ENCODE results near the gene CA10.
A peak's percentile ranks its signal among the peaks of the same experiment; 100 is the strongest.

The CA10 gene

DNA sequence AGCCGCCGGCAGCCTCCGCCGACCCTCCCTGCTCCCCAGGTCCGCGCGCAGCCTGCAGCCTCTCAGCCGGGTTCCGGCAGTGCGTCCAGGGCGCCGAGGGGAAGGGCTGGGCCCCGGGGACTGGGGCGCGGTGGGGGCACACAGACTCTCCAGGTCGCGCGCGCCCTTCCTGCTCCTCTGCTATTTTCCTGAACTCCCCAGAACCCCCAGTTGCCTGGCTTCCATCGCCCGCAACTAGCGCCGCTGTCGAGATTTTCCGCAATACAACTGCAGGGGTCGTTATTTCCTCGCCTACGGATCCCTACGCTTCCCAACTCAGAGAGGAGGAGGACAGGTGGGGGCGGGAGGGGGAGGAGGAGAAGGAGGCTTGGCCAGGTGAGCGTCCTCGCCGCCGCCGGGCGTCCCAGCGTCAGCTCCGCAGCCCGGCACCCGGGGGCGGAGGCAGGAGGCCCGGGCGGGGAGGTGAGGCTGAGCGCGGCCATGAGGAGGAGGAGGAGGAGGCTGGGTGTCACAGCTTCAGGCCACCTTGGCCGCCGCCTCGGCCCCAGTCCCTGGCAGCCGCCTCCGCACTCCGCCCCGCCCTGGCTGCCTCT is at the start of gene CA10:
Gene CA10, minus strand, starts transcription at position 265 of the 593 bp plus-strand sequence.
- Histone ChIP-seq H3K36me3 (ENCODE audit: control insufficient read depth, insufficient read depth, low read length) (no peaks in the 10 kb centered on the region), H3K9ac (ENCODE audit: low read length) (peak within 1 kb of the TSS; percentile 11), H3K4me3 (ENCODE audit: low read depth, low read length) (peak within 1 kb of the TSS; percentile 71), H3K9me3 (ENCODE audit: control insufficient read depth, insufficient read depth, low read depth, low read length) (no peaks in the 10 kb centered on the region), H3K27me3 (ENCODE audit: control insufficient read depth, insufficient read depth, low read length) (peaks cover 84% of the 10 kb centered on the region), H3K27ac (ENCODE audit: low read depth, low read length) (no peak within 1 kb of the TSS), H3K4me1 (ENCODE audit: control insufficient read depth, insufficient read depth, low read length) (peaks cover 6% of the 10 kb centered on the region; the same call in 1 of the 2 replicates)

DNA sequence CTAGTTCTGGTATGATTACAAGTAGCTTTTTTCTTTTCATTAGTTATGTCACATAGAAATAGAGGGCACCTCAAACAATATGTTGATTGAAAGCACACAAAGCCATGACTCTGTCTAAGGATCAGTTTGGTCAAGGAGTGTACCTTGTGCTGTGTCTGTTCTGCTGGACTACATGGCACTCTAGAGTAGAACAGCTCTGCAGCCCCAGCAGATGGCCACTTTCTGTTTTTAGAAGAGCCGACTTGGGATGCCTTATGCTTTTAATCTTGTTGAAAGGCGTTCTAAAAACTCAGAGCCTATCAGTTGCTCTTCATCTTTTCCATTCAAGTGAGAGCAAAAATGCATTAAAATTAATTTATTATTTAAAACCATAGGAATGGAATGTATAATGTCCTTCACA is 49.3 kb upstream of the CA10 start:
- H3K4me3 ChIP-seq (ENCODE audit: low read depth, low read length), result no peak overlapping the region

DNA sequence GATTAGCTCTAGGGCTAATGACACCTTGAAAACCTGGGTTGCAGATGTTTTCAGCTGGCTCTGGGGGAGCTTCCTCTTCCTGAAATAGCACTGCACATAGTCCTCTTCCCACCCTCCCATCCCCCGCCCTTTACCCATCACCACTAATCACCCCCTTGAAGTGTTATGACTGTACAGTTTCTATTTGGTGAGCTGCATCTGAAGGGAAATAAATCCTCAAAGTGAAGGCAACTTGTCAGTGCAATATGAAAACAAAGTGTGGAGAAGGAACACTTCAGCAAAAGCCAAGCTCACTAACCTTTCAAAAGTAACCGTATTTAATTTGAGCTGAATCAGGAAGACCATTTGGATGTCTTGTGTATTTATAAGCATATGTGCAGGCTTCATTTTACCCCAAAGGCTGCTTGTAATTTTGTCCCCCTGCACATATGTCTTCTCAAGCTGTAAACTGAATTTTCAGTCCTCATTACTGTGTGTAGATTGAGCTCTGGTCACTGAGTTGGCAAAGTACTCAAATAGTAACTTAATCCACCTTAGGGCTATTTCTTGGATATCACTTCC is 44.1 kb upstream of the CA10 start:
- Histone ChIP-seq H3K27ac (ENCODE audit: low read depth, low read length) (no peak overlapping the region), H3K4me1 (ENCODE audit: control insufficient read depth, insufficient read depth, low read length) (no peaks in the 10 kb centered on the region)

More for the DNA sequence above, 49.3 kb upstream of the CA10 start:
- no peak overlapping the region for H3K27ac ChIP-seq (ENCODE audit: low read depth, low read length)
- H3K9ac ChIP-seq (ENCODE audit: low read length), result no peak overlapping the region
- no peaks in the 10 kb centered on the region for H3K9me3 ChIP-seq (ENCODE audit: control insufficient read depth, insufficient read depth, low read depth, low read length)
- no peaks in the 10 kb centered on the region for H3K27me3 ChIP-seq (ENCODE audit: control insufficient read depth, insufficient read depth, low read length)
- no peaks in the 10 kb centered on the region for H3K4me1 ChIP-seq (ENCODE audit: control insufficient read depth, insufficient read depth, low read length)
- no peaks in the 10 kb centered on the region for H3K36me3 ChIP-seq (ENCODE audit: control insufficient read depth, insufficient read depth, low read length)

DNA sequence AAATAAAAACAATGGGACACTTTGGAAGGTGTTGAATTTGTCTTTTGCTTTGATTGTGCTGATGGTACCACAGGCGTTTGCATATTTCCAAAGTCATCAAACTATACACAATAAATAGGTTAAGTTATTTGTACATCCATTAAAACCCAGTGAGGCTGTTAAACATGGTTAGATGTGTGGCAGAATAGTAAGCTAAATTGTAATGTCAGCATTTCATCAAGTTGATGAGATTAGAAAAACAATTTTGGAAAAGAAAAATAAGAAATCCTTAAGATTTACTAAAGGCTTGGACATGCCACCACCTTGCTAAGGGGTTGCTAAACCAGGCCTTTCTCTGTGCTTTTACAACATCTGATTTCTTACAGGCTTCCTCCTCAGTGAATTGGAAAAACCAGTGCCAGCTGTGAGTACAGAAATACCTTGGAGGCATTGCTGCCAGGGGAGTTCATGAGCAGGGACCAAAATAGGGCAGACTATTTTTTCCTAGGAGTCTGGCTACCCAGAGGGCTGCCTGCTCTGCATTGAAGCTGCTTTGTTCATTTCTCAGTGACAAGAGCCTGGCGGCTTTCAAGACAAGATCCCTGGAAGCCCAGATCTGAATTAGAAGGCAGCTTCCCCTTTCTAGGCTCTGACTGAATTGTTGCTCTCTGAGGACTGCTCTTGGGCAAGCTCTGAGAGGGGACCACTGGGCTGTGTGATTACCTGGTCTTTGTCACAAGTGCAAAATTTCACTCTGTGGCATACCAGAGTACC is 43.4 kb upstream of the CA10 start:
- H3K4me1 ChIP-seq (ENCODE audit: control insufficient read depth, insufficient read depth, low read length), result no peaks in the 10 kb centered on the region
- no peak overlapping the region for H3K4me3 ChIP-seq (ENCODE audit: low read depth, low read length)
- no peak overlapping the region for H3K9ac ChIP-seq (ENCODE audit: low read length)
- H3K9me3 ChIP-seq (ENCODE audit: control insufficient read depth, insufficient read depth, low read depth, low read length), result no peaks in the 10 kb centered on the region
- no peaks in the 10 kb centered on the region for H3K36me3 ChIP-seq (ENCODE audit: control insufficient read depth, insufficient read depth, low read length)
- H3K27me3 ChIP-seq (ENCODE audit: control insufficient read depth, insufficient read depth, low read length), result no peaks in the 10 kb centered on the region
- H3K27ac ChIP-seq (ENCODE audit: low read depth, low read length), result no peak overlapping the region

More for the DNA sequence above, 44.1 kb upstream of the CA10 start:
- no peaks in the 10 kb centered on the region for H3K36me3 ChIP-seq (ENCODE audit: control insufficient read depth, insufficient read depth, low read length)
- H3K27me3 ChIP-seq (ENCODE audit: control insufficient read depth, insufficient read depth, low read length), result no peaks in the 10 kb centered on the region
- H3K9me3 ChIP-seq (ENCODE audit: control insufficient read depth, insufficient read depth, low read depth, low read length), result no peaks in the 10 kb centered on the region
- H3K4me3 ChIP-seq (ENCODE audit: low read depth, low read length), result no peak overlapping the region
- H3K9ac ChIP-seq (ENCODE audit: low read length), result no peak overlapping the region

DNA sequence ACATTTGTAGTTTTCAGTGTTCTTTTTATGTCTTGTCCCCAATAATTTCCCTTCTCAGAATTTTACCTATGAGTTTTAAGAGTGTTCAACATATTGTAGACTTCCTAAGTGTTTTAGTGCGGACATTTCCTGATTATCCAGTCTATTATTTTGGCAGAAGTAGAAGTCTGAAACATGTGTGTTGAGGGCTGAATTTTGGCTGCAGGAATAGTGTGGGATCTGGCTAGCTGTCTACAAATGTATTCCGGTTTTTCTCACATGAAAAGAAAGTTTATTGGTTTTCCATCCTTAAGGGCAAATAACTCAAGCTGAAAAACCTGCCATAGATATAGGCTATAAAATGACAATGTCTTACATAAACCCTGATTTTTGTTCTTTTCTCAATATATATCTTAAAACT is 33.0 kb upstream of the CA10 start:
- no peak overlapping the region for H3K9ac ChIP-seq (ENCODE audit: low read length)
- H3K9me3 ChIP-seq (ENCODE audit: control insufficient read depth, insufficient read depth, low read depth, low read length), result peaks cover 10% of the 10 kb centered on the region; the same call in 1 of the 2 replicates
- H3K27me3 ChIP-seq (ENCODE audit: control insufficient read depth, insufficient read depth, low read length), result no peaks in the 10 kb centered on the region
- no peaks in the 10 kb centered on the region for H3K36me3 ChIP-seq (ENCODE audit: control insufficient read depth, insufficient read depth, low read length)
- no peaks in the 10 kb centered on the region for H3K4me1 ChIP-seq (ENCODE audit: control insufficient read depth, insufficient read depth, low read length)
- H3K4me3 ChIP-seq (ENCODE audit: low read depth, low read length), result no peak overlapping the region
- no peak overlapping the region for H3K27ac ChIP-seq (ENCODE audit: low read depth, low read length)

DNA sequence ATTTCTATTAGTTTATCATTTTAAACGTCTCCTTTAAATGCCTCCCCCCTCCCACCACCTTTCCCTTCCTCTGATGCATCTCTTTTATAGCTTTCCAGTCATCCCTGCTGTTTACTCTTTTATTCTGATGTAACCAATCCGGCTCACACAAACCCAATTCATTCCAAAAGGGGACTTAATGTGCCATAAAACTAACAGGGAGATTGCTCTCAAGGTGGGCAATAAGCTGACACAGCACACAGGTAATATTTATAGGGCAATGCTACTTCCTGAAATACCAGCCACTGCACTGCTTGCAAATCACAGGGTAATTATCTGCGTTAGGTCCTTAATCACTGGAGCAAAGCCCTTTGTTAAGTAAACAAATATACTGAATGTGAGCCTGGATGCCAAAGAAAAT is 23.3 kb upstream of the CA10 start:
- H3K36me3 ChIP-seq (ENCODE audit: control insufficient read depth, insufficient read depth, low read length), result no peaks in the 10 kb centered on the region
- H3K9ac ChIP-seq (ENCODE audit: low read length), result no peak overlapping the region
- H3K27me3 ChIP-seq (ENCODE audit: control insufficient read depth, insufficient read depth, low read length), result no peaks in the 10 kb centered on the region
- H3K27ac ChIP-seq (ENCODE audit: low read depth, low read length), result no peak overlapping the region
- peaks cover 10% of the 10 kb centered on the region for H3K4me1 ChIP-seq (ENCODE audit: control insufficient read depth, insufficient read depth, low read length)
- H3K9me3 ChIP-seq (ENCODE audit: control insufficient read depth, insufficient read depth, low read depth, low read length), result 0 out of 2 replicates have a peak, but pooled peaks cover 5% of the 10 kb centered on the region
- no peak overlapping the region for H3K4me3 ChIP-seq (ENCODE audit: low read depth, low read length)

DNA sequence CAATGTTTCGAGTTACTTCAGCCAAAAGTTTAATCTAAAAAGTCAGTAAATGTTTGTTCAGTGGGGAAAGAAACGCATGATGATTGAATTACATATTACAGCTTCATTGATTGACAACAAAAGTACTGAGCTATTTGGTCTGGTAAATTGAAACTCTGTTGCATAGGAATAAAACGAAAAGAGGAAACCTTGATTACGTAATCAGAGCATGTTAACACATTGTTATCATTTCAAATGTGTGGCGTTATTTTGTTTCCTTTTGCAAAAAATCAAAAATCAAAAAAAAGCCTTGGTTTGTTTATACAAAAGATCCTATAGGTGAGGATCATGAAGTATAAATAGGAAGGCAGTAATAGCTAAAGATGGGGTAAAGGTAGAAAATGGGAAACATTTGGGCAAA is 19.5 kb upstream of the CA10 start:
- H3K4me3 ChIP-seq (ENCODE audit: low read depth, low read length), result no peak overlapping the region
- no peak overlapping the region for H3K27ac ChIP-seq (ENCODE audit: low read depth, low read length)
- no peak overlapping the region for H3K9ac ChIP-seq (ENCODE audit: low read length)
- no peaks in the 10 kb centered on the region for H3K27me3 ChIP-seq (ENCODE audit: control insufficient read depth, insufficient read depth, low read length)
- H3K4me1 ChIP-seq (ENCODE audit: control insufficient read depth, insufficient read depth, low read length), result peaks cover 10% of the 10 kb centered on the region
- no peaks in the 10 kb centered on the region for H3K9me3 ChIP-seq (ENCODE audit: control insufficient read depth, insufficient read depth, low read depth, low read length)
- no peaks in the 10 kb centered on the region for H3K36me3 ChIP-seq (ENCODE audit: control insufficient read depth, insufficient read depth, low read length)

DNA sequence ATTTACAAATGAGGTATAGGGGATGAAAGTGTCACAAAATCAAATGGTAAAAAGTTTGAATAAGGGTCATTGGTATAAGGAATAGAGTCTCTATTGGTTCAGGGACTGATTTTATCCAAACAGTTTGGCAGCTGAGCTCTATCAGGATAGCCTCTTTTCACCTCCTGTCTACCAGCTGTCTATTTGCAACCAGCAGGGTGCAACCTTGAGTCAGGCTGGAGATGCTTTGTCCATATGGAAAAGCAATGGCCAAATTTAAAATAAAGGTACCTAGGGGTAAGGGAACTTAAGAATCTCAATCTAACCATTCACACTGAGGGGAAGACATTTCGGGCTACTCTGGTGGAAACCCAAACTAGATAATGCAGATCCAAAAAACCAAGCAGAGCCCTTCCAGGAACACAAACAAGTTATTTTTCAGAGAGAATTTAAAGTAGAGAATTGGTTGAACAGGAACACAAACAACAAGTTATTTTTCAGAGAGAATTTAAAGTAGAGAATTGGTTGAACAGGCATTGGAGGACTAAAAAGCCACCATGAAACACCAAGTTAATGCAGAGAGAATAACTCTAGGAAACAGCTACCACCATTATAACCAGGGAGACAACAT is 12.6 kb upstream of the CA10 start:
- Histone ChIP-seq H3K4me3 (ENCODE audit: low read depth, low read length) (no peak overlapping the region), H3K9me3 (ENCODE audit: control insufficient read depth, insufficient read depth, low read depth, low read length) (no peaks in the 10 kb centered on the region), H3K36me3 (ENCODE audit: control insufficient read depth, insufficient read depth, low read length) (no peaks in the 10 kb centered on the region), H3K27ac (ENCODE audit: low read depth, low read length) (no peak overlapping the region), H3K4me1 (ENCODE audit: control insufficient read depth, insufficient read depth, low read length) (no peaks in the 10 kb centered on the region), H3K27me3 (ENCODE audit: control insufficient read depth, insufficient read depth, low read length) (no peaks in the 10 kb centered on the region), H3K9ac (ENCODE audit: low read length) (no peak overlapping the region)

DNA sequence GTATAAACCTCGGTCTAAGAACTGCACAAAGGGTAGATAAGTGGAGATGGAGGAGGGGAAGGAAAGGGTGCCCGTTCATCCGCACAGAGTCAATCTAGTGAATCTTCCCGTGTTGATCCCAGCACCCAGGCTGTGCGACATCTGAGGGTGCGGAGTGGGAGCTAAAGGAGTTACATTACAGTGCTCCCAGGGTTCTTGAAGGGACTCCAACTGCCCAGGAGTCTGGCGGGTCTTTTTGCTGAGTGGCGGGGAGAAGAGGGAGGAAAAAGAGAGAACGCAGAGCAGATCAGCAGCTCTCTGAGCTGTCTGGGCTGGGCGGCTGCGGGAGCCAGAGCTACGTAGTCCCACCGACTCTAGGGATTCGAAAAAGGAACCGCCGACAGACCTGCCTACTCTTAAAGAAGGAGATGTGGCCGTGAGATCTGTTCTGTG is 1.6 kb upstream of the CA10 start:
- H3K27ac ChIP-seq (ENCODE audit: low read depth, low read length), result no peak overlapping the region
- peak overlapping the region; percentile 71 for H3K4me3 ChIP-seq (ENCODE audit: low read depth, low read length)
- H3K9ac ChIP-seq (ENCODE audit: low read length), result no peak overlapping the region

DNA sequence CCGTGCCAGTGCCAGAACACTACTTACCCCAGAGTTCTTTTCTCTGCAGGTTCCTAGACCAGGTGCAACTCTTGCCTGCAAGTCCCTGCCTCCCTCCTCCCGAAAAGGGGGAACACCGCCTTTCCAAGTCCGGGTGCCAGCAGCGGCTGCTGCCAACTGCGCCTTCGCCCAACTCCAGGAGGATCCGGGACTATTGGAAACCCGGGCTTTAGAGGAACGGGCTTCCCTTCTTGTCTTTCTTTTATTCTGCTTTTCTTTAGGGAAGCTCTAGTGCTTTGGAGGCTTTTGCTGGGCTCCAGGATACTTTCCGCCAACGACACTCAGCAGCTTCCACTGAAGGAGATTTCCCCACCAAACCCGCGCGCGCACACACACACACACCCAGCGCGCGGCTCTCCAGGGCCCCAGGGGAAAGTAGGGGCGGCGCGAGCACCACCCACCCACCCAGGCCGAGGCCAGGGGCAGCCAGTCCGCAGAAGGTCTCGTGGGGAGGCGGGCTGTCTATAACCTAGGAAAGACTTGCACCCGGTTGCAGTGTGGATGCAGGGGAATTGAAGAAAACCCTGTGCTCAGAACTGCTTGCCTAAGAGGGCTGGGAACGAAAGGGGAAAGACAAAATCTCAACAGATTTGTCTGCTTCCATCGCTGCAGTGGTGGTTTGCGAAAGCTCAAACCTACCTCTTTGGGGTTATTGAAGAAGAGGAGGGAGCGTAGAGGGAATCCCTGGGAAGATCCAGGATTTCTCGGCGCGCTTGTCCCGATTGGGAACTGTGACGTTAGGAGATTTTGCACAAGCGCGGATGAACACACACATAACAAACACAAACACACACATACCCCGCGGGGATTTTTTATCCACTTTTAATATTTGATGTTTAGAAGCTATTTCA is 977 bp upstream of the CA10 start:
- no peaks in the 10 kb centered on the region for H3K36me3 ChIP-seq (ENCODE audit: control insufficient read depth, insufficient read depth, low read length)
- H3K9ac ChIP-seq (ENCODE audit: low read length), result no peak overlapping the region
- no peak overlapping the region for H3K27ac ChIP-seq (ENCODE audit: low read depth, low read length)
- H3K4me1 ChIP-seq (ENCODE audit: control insufficient read depth, insufficient read depth, low read length), result peaks cover 6% of the 10 kb centered on the region; the same call in 1 of the 2 replicates
- peaks cover 76% of the 10 kb centered on the region for H3K27me3 ChIP-seq (ENCODE audit: control insufficient read depth, insufficient read depth, low read length)
- H3K9me3 ChIP-seq (ENCODE audit: control insufficient read depth, insufficient read depth, low read depth, low read length), result no peaks in the 10 kb centered on the region
- peak overlapping the region; percentile 71 for H3K4me3 ChIP-seq (ENCODE audit: low read depth, low read length)

More for the DNA sequence above, 1.6 kb upstream of the CA10 start:
- Histone ChIP-seq H3K4me1 (ENCODE audit: control insufficient read depth, insufficient read depth, low read length) (peaks cover 6% of the 10 kb centered on the region; the same call in 1 of the 2 replicates), H3K27me3 (ENCODE audit: control insufficient read depth, insufficient read depth, low read length) (peaks cover 69% of the 10 kb centered on the region), H3K9me3 (ENCODE audit: control insufficient read depth, insufficient read depth, low read depth, low read length) (no peaks in the 10 kb centered on the region), H3K36me3 (ENCODE audit: control insufficient read depth, insufficient read depth, low read length) (no peaks in the 10 kb centered on the region)

Measured in HUES6 (cell line).